K562 (cell line): ENCODE results near the gene KIAA1614. TPM values are rescaled to one million over a fixed set of nuclear protein-coding genes. Genes with fewer than 3 reads are reported as not detected.

ENCODE experiments used
- CBFA2T3 ChIP-seq: fragments of 450-650 bp; IDR thresholded peaks from 2 replicates; pipeline ENCODE4 v1.6.1; 2017
- CBX2 ChIP-seq: fragments of 200-600 bp; sonication (generic); IDR thresholded peaks from one replicate; pipeline ENCODE4 v1.6.1; 2012; ENCODE audit warnings: mild to moderate bottlenecking, low read length, inconsistent platforms; ENCODE audit not compliant: insufficient read depth, poor library complexity, severe bottlenecking
- NCOA2 ChIP-seq, 2 experiments: fragments of 450-650 bp; IDR thresholded peaks; 2 replicates each; pipeline ENCODE4 v1.6.1; 2018; ENCODE audit warnings: mild to moderate bottlenecking in 2 of 2, moderate library complexity in 1 of 2; ENCODE audit not compliant: partially characterized antibody in 2 of 2
- NCOA4 ChIP-seq: fragments of 450-650 bp; IDR thresholded peaks from 2 replicates; pipeline ENCODE4 v1.6.1; 2018; ENCODE audit warnings: mild to moderate bottlenecking; ENCODE audit not compliant: partially characterized antibody
- NR2C1 ChIP-seq, 2 experiments: fragments of 450-650 bp; IDR thresholded peaks; 2 replicates each; pipeline ENCODE4 v1.6.1; 2017; ENCODE audit warnings: mild to moderate bottlenecking in 2 of 2, antibody characterized with exemption in 1 of 2, inconsistent platforms in 1 of 2, missing compliant biosample characterization in 1 of 2, missing genetic modification characterization in 1 of 2
- RHOXF2B ChIP-seq: fragments of 250-450 bp; sonication (Bioruptor Pico); conservative IDR thresholded peaks from 2 replicates; pipeline ENCODE4 v1.5.1; 2021
- ZNF134 ChIP-seq: fragments of 250-450 bp; sonication (Bioruptor Pico); conservative IDR thresholded peaks from 2 replicates; pipeline ENCODE4 v1.4.0; 2020
- ZNF175 ChIP-seq: fragments of 200-800 bp; sonication (Bioruptor generic); IDR thresholded peaks from 2 replicates; pipeline ENCODE4 v1.6.1; 2016; ENCODE audit warnings: low read depth, mild to moderate bottlenecking, missing genetic modification characterization, missing compliant biosample characterization
- ZNF217 ChIP-seq: sonication (generic); formaldehyde crosslinking; IDR thresholded peaks from 2 replicates; pipeline ENCODE4 v1.8.0; 2022; ENCODE audit warnings: mild to moderate bottlenecking, missing genetic modification reagents
- polyA plus RNA-seq, 8 experiments: library from polyadenylated mRNA; depleted of rRNA in 4 of 8; stranded (reverse) in 5 of 8; unstranded in 3 of 8; fragments of >200 nt; fragmentation: Nextera tagmentation in 2 of 8; fragmentation: Illumina TruSeq in 1 of 8; extraction: Ambion mirVana in 2 of 8; extraction: Trizol in 1 of 8; gene quantifications; 2 replicates each; pipeline versions ENCODE4 v1.2.1 to v1.2.3, GENCODE V29; 2011 to 2014; ENCODE audit warnings: inconsistent platforms in 1 of 8, missing spikeins in 1 of 8
- total RNA-seq, 7 experiments: library from RNA; depleted of rRNA in 6 of 7; stranded (reverse); fragments of >200 nt in 6 of 7; fragmentation: Illumina TruSeq in 2 of 7; extraction: Trizol in 2 of 7; gene quantifications; 2 replicates each; pipeline versions ENCODE4 v1.2.1 to v1.2.3, GENCODE V29; 2011 to 2021; ENCODE audit warnings: low replicate concordance in 1 of 7
- TF ChIP-seq, protein P1 (sequence below): fragments of 250-450 bp; sonication (Bioruptor Pico); IDR thresholded peaks from 2 replicates; pipeline ENCODE4 v1.4.0; 2020; ENCODE audit warnings: mild to moderate bottlenecking
- TF ChIP-seq, protein P2 (sequence below): fragments of 250-450 bp; sonication (Bioruptor Pico); IDR thresholded peaks from 2 replicates; pipeline ENCODE4 v1.5.0; 2021
- TF ChIP-seq, protein P3 (sequence below), 2 experiments: fragments of 450-650 bp; IDR thresholded peaks; 2 replicates each; pipeline ENCODE4 v1.6.1; 2018; ENCODE audit warnings: mild to moderate bottlenecking in 2 of 2, low read depth in 1 of 2; ENCODE audit not compliant: partially characterized antibody in 2 of 2
- TF ChIP-seq, protein P4 (sequence below): sonication (generic); formaldehyde crosslinking; IDR thresholded peaks from 2 replicates; pipeline ENCODE4 v1.9.0; 2022; ENCODE audit warnings: mild to moderate bottlenecking, missing genetic modification reagents
- TF ChIP-seq, protein P5 (sequence below): fragments of 250-450 bp; sonication (Bioruptor Pico); IDR thresholded peaks from 2 replicates; pipeline ENCODE4 v1.5.0; 2021; ENCODE audit warnings: mild to moderate bottlenecking, moderate library complexity
- TF ChIP-seq, protein P6 (sequence below): fragments of 250-450 bp; sonication (Bioruptor Pico); IDR thresholded peaks from 2 replicates; pipeline ENCODE4 v1.5.0; 2022; ENCODE audit warnings: mild to moderate bottlenecking

KIAA1614 gene
- total and polyA plus RNA-seq, 9 of the 15 experiments (the other 6 are each of a cell fraction or from before 2014, with no cell fraction given) = 0.01 to 1.1 (median 0.15) TPM; not detected in 1

DNA sequence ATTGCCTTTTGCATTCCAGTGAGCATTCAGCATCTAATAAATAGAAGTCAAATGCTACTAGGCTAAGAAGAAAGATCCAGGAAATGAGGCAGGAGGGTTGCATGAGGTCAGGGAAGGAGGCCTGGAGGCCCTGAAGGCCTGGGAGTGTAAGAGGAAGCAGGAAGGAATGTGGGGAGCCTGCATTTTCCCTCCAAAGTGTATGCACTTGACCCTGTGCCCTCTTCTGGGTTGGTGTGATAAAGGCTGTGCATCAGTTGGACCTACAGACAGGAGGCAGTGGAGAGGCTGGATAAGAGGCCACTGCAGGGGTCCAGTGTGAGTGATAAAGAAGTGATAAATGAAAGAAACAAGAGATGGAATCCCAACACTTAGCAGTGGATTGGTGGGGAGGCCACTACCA, 20.4 kb downstream of the KIAA1614 start (continued):
- TF ChIP-seq, protein P1, sequence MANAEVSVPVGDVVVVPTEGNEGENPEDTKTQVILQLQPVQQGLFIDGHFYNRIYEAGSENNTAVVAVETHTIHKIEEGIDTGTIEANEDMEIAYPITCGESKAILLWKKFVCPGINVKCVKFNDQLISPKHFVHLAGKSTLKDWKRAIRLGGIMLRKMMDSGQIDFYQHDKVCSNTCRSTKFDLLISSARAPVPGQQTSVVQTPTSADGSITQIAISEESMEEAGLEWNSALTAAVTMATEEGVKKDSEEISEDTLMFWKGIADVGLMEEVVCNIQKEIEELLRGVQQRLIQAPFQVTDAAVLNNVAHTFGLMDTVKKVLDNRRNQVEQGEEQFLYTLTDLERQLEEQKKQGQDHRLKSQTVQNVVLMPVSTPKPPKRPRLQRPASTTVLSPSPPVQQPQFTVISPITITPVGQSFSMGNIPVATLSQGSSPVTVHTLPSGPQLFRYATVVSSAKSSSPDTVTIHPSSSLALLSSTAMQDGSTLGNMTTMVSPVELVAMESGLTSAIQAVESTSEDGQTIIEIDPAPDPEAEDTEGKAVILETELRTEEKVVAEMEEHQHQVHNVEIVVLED (CRISPR knock-in tag) = no peak
- TF ChIP-seq, protein P2, sequence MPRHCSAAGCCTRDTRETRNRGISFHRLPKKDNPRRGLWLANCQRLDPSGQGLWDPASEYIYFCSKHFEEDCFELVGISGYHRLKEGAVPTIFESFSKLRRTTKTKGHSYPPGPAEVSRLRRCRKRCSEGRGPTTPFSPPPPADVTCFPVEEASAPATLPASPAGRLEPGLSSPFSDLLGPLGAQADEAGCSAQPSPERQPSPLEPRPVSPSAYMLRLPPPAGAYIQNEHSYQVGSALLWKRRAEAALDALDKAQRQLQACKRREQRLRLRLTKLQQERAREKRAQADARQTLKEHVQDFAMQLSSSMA = no peak
- TF ChIP-seq NCOA4 (no peak), NR2C1 (IDR thresholded peaks at IDR 0.05) (peak; percentile 90), NR2C1 (tag; IDR thresholded peaks at IDR 0.05) (peak; percentile 95), ZNF175 (CRISPR knock-in tag) (no peak), CBX2 (no peak), CBFA2T3 (peak; percentile 97), ZNF217 (CRISPR knock-in tag) (no peak), NCOA2 (IDR thresholded peaks at IDR 0.05; ENCODE audit: partially characterized antibody in 2 of 2) (no peak), ZNF134 (CRISPR knock-in tag) (no peak), RHOXF2B (no peak)
- TF ChIP-seq, protein P3, sequence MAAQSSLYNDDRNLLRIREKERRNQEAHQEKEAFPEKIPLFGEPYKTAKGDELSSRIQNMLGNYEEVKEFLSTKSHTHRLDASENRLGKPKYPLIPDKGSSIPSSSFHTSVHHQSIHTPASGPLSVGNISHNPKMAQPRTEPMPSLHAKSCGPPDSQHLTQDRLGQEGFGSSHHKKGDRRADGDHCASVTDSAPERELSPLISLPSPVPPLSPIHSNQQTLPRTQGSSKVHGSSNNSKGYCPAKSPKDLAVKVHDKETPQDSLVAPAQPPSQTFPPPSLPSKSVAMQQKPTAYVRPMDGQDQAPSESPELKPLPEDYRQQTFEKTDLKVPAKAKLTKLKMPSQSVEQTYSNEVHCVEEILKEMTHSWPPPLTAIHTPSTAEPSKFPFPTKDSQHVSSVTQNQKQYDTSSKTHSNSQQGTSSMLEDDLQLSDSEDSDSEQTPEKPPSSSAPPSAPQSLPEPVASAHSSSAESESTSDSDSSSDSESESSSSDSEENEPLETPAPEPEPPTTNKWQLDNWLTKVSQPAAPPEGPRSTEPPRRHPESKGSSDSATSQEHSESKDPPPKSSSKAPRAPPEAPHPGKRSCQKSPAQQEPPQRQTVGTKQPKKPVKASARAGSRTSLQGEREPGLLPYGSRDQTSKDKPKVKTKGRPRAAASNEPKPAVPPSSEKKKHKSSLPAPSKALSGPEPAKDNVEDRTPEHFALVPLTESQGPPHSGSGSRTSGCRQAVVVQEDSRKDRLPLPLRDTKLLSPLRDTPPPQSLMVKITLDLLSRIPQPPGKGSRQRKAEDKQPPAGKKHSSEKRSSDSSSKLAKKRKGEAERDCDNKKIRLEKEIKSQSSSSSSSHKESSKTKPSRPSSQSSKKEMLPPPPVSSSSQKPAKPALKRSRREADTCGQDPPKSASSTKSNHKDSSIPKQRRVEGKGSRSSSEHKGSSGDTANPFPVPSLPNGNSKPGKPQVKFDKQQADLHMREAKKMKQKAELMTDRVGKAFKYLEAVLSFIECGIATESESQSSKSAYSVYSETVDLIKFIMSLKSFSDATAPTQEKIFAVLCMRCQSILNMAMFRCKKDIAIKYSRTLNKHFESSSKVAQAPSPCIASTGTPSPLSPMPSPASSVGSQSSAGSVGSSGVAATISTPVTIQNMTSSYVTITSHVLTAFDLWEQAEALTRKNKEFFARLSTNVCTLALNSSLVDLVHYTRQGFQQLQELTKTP (IDR thresholded peaks at IDR 0.05; ENCODE audit: low read depth in 1 of 2, partially characterized antibody in 2 of 2) = no peak
- TF ChIP-seq, protein P4, sequence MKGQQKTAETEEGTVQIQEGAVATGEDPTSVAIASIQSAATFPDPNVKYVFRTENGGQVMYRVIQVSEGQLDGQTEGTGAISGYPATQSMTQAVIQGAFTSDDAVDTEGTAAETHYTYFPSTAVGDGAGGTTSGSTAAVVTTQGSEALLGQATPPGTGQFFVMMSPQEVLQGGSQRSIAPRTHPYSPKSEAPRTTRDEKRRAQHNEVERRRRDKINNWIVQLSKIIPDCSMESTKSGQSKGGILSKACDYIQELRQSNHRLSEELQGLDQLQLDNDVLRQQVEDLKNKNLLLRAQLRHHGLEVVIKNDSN (CRISPR knock-in tag) = no peak
- TF ChIP-seq, protein P5, sequence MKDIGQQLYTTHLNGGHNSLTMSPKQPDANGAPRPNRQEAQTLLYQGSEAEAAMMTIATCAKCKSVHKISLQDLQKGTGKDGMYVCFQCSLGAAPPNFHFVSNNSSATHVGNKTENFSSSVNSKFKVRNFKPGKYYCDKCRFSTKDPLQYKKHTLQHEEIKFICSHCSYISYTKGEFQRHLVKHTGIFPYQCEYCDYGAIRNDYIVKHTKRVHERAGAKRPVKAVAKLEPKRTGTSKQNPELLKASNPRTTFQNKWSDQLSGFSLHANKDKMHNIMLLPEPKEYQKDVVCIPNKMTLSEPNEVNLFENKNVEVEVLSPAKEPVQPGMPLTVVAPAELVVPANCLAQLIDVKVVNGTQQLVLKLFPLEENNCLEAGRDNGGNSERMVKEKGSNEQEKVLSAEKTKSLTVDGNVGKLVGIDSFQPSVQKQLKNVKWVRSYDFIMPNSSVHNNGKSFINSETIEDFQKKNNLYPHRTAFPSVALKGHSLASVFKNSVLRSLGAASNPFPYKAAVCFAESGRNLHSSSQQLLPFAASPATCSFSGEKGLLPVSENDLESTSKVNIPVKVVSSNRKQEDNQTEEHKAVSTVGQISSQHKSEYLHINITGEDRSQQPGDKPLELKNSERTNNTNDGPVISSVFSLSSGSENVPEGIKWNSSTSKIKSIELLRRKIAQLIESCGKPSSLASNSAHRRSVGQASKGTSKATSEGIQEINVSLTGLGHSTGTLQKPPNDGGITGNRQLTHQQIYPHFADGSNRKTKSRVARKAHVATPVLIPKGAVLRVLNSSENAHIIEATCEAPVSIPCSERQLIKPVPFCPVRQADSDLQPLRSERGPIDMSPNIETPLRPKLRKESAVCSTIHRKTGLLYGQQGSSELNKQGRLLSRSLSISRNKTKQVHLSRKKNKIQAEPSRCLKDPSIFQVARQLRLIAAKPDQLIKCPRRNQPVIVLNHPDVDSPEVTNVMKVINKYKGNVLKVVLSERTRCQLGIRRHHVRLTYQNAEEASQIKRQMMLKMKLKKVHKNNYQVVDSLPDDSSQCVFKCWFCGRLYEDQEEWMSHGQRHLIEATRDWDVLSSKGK (CRISPR knock-in tag) = no peak
- TF ChIP-seq, protein P6, sequence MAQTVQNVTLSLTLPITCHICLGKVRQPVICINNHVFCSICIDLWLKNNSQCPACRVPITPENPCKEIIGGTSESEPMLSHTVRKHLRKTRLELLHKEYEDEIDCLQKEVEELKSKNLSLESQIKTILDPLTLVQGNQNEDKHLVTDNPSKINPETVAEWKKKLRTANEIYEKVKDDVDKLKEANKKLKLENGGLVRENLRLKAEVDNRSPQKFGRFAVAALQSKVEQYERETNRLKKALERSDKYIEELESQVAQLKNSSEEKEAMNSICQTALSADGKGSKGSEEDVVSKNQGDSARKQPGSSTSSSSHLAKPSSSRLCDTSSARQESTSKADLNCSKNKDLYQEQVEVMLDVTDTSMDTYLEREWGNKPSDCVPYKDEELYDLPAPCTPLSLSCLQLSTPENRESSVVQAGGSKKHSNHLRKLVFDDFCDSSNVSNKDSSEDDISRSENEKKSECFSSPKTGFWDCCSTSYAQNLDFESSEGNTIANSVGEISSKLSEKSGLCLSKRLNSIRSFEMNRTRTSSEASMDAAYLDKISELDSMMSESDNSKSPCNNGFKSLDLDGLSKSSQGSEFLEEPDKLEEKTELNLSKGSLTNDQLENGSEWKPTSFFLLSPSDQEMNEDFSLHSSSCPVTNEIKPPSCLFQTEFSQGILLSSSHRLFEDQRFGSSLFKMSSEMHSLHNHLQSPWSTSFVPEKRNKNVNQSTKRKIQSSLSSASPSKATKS (CRISPR knock-in tag) = no peak
